ENCODE data around the gene KCNJ10.

The KCNJ10 gene

DNA sequence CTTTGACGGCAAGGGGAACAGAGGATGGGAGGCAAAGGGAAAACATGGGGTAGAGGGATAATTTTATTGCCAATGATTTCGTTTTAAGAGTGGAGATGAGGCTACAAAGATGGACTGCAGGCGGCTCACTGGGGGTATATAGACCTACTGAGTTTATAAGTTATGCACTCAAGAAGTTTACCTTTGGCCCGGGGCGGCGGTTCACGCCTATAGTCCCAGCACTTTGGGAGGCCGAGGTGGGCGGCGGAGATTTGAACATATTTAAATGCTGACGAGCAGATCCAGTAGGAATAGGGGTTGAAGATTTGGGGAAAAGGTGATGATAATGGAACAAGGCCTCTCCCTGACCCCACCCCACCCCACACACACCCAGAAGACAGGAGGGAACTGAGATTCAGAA, 107.8 kb downstream of the KCNJ10 start:
- no peak for DNase-seq (ENCODE audit: low read depth)

DNA sequence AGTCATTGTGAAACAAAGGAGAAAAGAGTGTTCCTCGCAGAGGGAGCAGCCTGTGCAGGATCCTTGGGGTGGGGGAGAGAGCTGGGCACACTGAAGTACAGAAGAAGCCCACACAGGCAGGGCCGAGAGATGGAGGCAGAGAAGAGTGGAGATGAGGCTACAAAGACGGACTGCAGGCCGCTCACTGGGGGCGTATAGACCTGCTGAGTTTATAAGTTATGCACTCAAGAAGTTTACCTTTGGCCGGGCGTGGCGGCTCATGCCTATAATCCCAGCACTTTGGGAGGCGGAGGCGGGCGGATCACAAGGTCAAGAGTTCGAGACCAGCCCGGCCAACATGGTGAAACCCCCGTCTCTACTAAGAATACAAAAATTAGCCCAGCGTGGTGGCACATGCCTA, 108.3 kb downstream of the KCNJ10 start:
- DNase-seq (ENCODE audit: low read depth), result no peak

DNA sequence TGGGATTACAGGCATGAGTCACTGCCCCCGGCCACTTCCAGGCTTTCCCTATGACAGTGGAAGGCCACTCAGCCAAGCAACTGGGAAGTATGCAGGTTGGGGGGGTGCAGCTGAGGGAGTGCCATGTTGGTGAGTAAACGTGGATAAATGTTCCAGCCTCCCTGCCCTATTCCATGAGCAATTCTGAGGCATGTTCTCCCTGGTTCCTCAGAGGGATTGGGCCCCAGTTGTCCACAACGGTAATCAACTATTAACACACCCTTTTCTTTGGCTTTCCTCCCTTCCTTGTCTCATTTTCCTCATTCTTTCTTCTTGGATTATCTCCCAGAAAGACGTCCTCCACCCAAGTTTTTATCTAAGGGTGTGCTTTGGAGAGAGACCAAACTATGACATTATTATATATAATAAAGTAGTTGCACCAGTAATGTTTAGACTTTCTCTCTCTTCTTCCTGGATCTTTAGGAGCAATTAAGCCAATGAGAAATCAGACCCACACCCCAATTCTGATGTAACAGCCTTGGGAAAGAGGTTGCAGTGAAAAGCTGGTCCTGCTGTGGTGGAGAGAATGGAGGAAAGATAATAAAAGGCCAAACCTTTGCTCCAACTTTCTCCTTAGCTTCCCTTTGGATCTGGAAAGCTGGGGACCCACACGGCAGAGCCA, 109.1 kb downstream of the KCNJ10 start:
- DNase-seq (ENCODE audit: low read depth), result no peak

DNA sequence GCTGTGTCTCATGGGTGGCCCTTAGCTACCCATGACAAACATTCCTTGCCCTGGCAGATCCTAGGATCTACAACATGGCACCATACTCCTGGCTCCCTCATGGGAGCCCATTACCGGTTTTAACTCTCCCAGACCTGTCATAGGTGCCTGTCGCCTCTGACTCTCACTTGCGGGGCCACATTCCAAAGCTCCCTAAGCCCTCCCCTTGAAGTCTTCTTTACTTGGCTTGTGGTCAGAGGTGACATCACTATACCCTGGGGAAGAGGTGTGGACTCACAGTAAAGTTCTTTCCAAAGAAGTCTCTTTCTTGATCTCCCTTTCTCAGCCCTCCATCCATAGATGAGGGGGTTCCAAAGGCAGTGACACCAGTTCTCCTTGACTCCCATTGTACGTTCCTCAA, 110.5 kb downstream of the KCNJ10 start:
- no peak for DNase-seq (ENCODE audit: low read depth)

DNA sequence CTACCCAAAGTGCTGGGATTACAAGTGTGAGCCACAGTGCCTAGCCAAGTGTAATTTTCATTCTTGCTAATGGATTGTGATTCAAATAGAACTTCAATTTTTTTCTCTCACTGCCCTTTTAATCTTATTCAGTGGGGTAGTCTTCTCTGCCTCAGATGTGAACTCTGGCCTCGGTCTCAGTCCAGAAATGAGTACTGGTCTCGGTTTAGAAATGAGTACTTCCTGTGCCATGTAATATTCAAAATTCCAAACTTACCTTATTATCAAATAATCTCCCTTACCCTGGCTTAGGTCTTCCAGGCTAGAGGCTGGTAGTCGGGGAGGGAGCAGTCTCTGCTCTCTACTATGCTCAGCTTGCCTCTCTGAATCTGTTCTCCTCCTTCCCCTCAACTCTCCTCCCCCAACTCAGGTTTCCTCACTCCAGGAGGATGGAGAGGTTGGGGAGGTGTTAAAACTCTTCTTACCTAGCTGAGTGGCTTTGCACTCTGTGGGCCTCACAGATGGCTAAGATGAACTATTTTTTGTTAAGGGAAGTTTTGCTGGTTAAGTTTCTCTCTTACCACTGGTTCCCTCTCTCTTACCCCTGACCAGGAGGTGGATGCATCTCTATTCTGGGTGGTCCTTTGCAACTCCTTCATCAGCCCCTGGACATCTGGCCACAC, 111.1 kb downstream of the KCNJ10 start:
- no peak for DNase-seq (ENCODE audit: low read depth)

DNA sequence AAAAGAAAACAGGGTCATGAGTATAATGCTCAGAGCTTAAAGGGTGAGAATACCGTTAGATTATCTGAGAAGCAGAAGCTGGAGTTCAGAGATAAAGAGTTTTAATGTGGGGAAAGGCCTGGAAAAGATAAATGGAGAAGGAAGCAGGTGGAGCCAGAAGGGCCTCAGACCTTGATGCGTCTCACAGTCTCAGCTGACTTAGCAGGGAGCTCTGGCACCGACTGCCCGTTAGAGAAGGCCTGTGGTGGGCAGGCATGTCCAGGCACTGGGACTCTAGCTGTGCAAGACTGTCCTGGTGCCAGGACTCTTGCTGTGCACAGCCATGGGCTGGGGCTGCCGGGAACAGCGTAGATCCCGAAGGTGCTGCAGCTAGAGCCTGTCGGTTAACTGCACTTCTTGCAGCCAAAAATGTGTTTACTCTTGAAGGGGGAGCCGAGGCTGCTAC, 112.1 kb downstream of the KCNJ10 start:
- no peak for DNase-seq (ENCODE audit: low read depth)

DNA sequence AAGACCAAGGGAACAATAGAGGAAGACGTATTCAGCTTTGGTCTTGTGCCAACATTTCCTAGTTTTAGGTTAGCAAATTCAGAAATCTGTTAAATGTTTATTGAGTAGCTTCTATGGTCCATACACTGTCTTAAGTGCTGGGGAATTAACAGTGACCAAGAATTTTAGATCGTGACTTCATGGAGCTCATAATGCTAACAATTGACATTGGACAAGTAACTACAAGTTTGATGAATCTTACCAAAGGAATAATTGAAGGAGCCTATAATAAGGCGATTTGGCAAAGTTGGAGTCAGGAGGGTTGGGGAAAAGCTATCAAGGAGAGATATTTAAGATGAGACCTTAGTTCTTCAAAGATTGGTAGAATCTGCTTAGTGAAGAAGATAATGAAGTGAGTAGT, 114.5 kb downstream of the KCNJ10 start:
- DNase-seq (ENCODE audit: low read depth), result no peak

DNA sequence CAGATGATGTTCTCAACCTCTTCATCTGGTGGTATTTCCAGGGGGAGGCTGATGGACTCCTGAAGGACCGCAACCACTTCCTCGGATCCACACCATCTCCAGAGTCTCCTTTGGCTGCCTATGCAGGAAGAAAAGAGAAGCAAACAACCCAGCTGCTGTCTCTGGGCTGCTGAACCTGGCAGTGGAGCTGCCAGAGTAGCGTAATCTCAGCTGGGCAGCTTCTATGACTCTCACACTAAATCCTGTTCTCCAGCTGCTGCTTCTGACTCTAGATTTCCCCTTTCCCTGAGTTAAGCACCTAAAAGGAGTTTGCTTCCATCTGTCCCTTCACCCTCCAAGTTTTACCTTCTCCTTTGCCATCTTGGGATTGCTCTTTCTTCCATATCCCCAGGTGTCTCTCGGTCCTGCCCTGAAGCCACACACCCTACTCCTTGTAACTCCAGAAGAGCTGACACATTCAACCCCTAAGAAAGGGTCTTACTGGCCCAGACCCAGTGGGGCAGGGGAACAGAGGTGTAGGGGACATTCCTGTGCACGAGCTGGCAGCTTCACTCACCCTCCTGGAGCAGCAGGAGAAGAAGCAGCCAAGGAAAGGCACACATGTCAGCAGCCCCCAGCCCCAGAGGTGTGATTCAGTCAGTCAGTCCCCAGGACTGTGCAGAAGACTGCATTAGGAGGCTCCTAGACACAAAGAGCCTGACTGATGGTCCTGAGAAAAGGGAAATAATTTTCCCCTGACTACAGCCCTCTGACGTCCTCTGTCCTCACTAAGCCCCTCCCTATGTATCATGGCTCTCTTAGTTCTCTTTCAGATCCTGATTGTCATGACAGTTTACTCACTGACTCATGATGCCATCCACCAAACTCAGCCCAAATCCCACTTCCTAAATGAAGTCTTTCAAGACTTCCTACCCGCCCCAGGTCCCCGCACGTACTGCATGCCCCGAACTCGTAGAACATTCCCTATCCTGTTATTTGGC, 116.1 kb downstream of the KCNJ10 start, which contains the start of gene SLAMF9:
SLAMF9 (minus strand) TSS at position 702 of the 980 bp plus-strand sequence; CDS start at position 602, 100 bp downstream.
- DNase-seq (ENCODE audit: low read depth), result no peak

DNA sequence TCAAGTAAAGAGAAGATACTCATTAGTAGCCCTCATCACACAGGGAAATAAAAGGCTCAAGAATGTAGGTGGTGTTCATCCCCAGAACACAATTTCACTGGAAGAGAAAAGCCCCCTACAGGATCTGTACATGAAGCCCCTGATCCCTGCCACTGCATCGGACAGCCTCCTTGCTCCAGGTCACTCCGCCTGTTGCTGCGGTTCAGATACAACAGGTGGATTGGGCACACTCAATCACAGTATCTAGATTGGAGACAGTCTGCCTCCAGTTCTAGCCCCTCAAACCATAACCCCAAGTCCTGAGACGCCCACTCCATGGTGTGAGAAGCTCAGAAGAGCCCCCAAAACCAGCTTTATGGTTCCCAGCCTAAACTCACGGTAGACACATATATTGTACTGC, 117.0 kb downstream of the KCNJ10 start:
- DNase-seq (ENCODE audit: low read depth), result no peak

DNA sequence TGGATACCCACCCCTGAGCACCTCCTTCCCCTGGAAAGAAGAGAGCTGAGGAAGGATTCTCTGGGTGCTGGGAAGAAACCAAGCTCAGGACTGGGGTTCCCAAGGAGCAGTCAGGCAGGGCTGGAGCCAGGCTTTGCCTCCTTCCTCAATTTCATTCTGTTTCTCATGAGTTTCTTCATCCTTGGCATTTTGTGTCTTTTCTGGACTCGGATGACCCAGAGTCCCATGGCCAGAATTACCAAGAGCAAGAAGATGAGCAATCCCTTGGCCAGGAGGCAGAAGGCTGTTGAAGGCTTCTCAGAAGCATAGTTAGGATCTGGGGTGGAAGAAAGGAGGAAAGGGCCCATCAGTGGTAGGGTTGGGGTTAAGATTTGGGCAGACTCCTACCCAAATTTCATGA, 118.4 kb downstream of the KCNJ10 start:
- DNase-seq (ENCODE audit: low read depth), result no peak

DNA sequence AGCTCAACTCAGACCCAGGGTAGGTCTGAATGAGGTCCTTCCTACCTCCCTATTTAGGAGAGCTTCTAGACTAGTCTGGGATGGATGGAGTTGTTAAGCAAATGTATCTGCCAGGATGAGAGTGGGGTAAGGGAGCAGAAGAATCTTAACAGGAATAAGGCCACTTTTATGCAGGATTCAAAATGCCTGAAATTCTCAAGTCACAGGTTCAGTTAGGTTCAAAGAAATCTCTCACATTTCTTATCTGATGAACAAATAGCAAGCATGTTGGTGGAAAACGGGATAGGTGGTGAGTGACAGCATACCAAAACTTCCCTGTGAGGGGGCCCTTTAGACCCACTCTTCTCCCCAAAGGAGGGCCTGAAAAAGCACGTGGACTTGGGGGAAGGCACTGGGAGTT, 118.9 kb downstream of the KCNJ10 start:
- no peak for DNase-seq (ENCODE audit: low read depth)

DNA sequence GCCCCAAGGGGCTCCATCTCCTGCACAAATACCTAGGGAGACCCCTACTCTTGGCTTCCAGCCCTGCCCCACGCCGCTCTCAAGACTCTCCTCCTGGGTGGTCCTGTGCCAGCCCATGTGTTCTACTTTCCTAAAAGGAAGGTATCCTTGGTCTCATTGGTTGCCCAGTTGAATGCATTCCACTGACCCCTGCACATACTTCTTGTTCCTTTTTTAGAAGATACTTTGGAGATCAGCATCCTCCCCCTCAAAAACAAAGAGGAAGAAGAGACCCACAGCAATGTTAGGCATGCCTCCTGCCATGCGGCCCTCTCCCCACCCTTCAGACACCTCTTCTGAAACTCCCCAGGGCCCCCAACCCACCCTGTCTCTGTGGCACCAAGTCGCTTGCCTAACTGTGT, 120.0 kb downstream of the KCNJ10 start:
- no peak for DNase-seq (ENCODE audit: low read depth)

DNA sequence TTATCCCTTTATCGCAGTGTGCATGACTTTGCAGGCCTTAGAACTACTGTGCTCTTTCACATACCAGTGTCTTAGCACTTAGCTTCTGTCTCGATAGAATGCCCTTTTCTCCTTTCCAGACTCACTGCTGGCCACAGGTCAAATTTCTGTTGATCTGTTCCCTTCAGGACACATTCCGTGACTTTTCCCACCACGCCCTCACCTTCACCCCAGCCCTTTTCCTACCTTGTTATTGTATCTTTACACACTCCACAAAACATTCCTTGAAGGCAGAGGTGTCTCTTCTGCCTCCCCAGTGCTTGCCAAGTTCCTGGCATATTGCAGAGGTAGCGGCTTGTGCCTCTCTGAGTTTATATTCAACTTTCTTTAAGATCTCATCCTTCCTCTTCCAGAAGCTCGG, 120.8 kb downstream of the KCNJ10 start:
- DNase-seq (ENCODE audit: low read depth), result no peak

Data from activated T-helper 1 cell treated with Interleukin-2 at 50 U/mL for 16 hours (primary cell).